ENCODE results near the gene CTU2. TPM values are rescaled to one million over a fixed set of nuclear protein-coding genes. Genes with fewer than 3 reads are reported as not detected.

The CTU2 gene
- total and polyA plus RNA-seq, 9 of the 15 experiments (the other 6 are each of a cell fraction or from before 2014, with no cell fraction given) = 1.3 to 105 (median 23.2) TPM

DNA sequence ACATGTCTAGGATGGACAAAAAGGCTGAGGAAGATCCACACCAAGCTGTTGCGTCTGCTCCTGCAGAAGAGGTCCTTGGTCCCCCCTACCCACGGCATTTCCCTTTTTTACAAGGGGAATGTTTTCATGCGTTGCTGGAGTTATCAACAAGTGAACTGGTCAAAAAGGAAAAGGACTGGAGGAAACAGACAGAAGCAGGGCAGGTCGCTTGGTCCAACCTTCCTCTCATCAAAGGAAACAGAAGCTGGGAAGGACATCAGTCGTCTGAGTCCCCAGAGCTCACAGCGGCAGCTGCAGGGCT lies 52.6 kb downstream of the CTU2 start:
- ChIA-PET CTCF (ENCODE audit: low intra/inter-chr PET ratio) (no interaction called here), POLR2A (interaction anchor here (0.6 to 8.9 kb wide), 7 partner anchors 12 to 81 kb away, joined by 3 to 102 read pairs (median 4); no protein-coding TSS in a partner anchor)
- no peak overlapping the region for H2AFZ ChIP-seq (ENCODE audit: low read depth, low read length)
- no peaks in the 10 kb centered on the region for H3K9me3 ChIP-seq (replicated peaks; ENCODE audit: control insufficient read depth, insufficient read depth, low read depth, low read length)
- H4K20me1 ChIP-seq (replicated peaks; ENCODE audit: control insufficient read depth, insufficient read depth, low read length) = peaks cover 88% of the 10 kb centered on the region
- peaks cover 96% of the 10 kb centered on the region for H3K79me2 ChIP-seq (ENCODE audit: control insufficient read depth, insufficient read depth, low read length)
- no TSS peak for BruUV-seq (replicated peaks)
- peak; percentile 60 for FAIRE-seq
- no peaks in the 10 kb centered on the region for H3K27me3 ChIP-seq (ENCODE audit: control insufficient read depth in 2 of 2, insufficient read depth in 2 of 2, low read length in 2 of 2)
- in situ Hi-C loops (cut with MboI) (no loop called here), intact Hi-C loops (cut with micrococcal nuclease) (no loop called here)
- no peak overlapping the region for H3K4me3 ChIP-seq
- DNase-seq (ENCODE audit: extremely low read depth in 1 of 4, low spot score in 3 of 4) = no peak
- no peak overlapping the region for H3K4me2 ChIP-seq (ENCODE audit: insufficient read depth, low read length)
- H3K27ac ChIP-seq (ENCODE audit: extremely low read depth, low read depth, low read length) = peak overlapping the region; percentile 32; the same call in 1 of the 3 replicates
- H3K9ac ChIP-seq (ENCODE audit: insufficient read depth in 1 of 2, low read depth in 2 of 2, low read length in 2 of 2) = peak overlapping the region; percentile 4 to 18; a peak in 2 of 4 replicates
- no peak for TF ChIP-seq ZSCAN29 (IDR thresholded peaks at IDR 0.05)
- TF ChIP-seq FOXJ2 (tag; IDR thresholded peaks at IDR 0.05) = peak; percentile 1; the same call in 1 of the 2 replicates
- peaks cover 95% of the 10 kb centered on the region for H3K36me3 ChIP-seq (ENCODE audit: control insufficient read depth, insufficient read depth, low read length)
- WGBS (ENCODE audit: insufficient coverage, low coverage, missing lambda C conversion rate) = 79% methylated on average over 6 of the region's 6 CpGs
- H3K9me1 ChIP-seq (ENCODE audit: control insufficient read depth, insufficient read depth, low read length) = peaks cover 39% of the 10 kb centered on the region
- ATAC-seq = no peak
- H3K4me1 ChIP-seq (replicated peaks in 1 of 2; ENCODE audit: control insufficient read depth in 2 of 2, insufficient read depth in 2 of 2, low read length in 2 of 2) = peaks cover 24 to 93% of the 10 kb centered on the region in 2 experiments

DNA sequence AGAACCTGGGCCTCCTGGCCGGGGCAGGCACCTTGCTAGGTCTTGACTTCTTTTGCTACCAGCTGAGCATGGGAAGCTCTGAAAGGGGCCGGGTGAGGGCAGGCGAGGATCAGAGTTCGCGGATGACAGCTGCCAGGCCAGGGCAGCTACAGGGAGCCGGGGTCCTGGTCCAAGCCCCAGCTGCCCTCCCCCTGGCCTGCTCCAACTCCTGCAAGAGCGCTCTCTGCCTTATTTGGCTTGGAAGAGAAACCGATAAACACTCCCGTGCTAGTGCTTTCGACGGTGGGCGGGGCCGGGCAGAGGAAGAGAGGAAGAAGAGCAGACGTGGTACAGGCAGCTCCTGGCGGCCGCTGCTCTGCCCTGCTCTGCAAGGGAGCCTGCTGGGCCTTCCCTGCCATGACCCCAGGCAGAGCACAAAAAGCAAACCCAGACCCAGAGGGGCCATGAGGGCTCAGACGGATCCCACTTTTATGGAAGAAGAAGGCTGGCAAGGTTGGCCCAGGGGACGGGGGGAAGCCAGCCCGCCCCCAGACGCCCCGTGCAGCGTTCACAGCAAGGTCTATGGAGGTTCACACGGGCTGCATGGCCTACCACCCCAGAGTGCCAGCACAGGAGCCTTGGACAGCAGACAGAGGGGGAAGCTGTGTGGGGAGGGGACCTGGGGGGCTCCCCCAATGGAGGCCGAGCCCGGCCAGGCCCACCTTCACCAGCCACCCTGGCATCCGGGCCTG lies 53.1 kb downstream of the CTU2 start:
- H3K9me1 ChIP-seq (ENCODE audit: control insufficient read depth, insufficient read depth, low read length) = peaks cover 39% of the 10 kb centered on the region
- in situ Hi-C loops (cut with MboI) = no loop called here
- H3K9ac ChIP-seq (ENCODE audit: insufficient read depth in 1 of 2, low read depth in 2 of 2, low read length in 2 of 2) = peak overlapping the region; percentile 4 to 18; a peak in 2 of 4 replicates
- ChIA-PET CTCF (ENCODE audit: low intra/inter-chr PET ratio) (no interaction called here), POLR2A (interaction anchor here (0.6 to 8.9 kb wide), 10 partner anchors 12 to 804 kb away, joined by 3 to 102 read pairs (median 4); no protein-coding TSS in a partner anchor)
- peaks cover 94% of the 10 kb centered on the region for H3K36me3 ChIP-seq (ENCODE audit: control insufficient read depth, insufficient read depth, low read length)
- H4K20me1 ChIP-seq (replicated peaks; ENCODE audit: control insufficient read depth, insufficient read depth, low read length) = peaks cover 87% of the 10 kb centered on the region
- no peak overlapping the region for H2AFZ ChIP-seq (ENCODE audit: low read depth, low read length)
- H3K27me3 ChIP-seq (ENCODE audit: control insufficient read depth in 2 of 2, insufficient read depth in 2 of 2, low read length in 2 of 2) = no peaks in the 10 kb centered on the region
- peak in 1 of 4 experiments; percentile 32 for DNase-seq (ENCODE audit: extremely low read depth in 1 of 4, low spot score in 3 of 4)
- no peaks in the 10 kb centered on the region for H3K9me3 ChIP-seq (replicated peaks; ENCODE audit: control insufficient read depth, insufficient read depth, low read depth, low read length)
- no peak overlapping the region for H3K4me3 ChIP-seq
- H3K79me2 ChIP-seq (ENCODE audit: control insufficient read depth, insufficient read depth, low read length) = peaks cover 96% of the 10 kb centered on the region
- no TSS peak for BruUV-seq (replicated peaks)
- H3K27ac ChIP-seq (ENCODE audit: extremely low read depth, low read depth, low read length) = peak overlapping the region; percentile 32; the same call in 1 of the 3 replicates
- FAIRE-seq = no peak
- WGBS (ENCODE audit: insufficient coverage, low coverage, missing lambda C conversion rate) = 78% methylated on average over 15 of the region's 26 CpGs
- intact Hi-C loops (cut with micrococcal nuclease) = no loop called here
- no peak overlapping the region; the same call in 1 of the 2 replicates for H3K4me2 ChIP-seq (ENCODE audit: insufficient read depth, low read length)
- peaks cover 24 to 93% of the 10 kb centered on the region in 2 experiments for H3K4me1 ChIP-seq (replicated peaks in 1 of 2; ENCODE audit: control insufficient read depth in 2 of 2, insufficient read depth in 2 of 2, low read length in 2 of 2)
- ATAC-seq = peak; percentile 34
- peak; percentile 77 to 93; a peak in 3 of 4 replicates for TF ChIP-seq SRF (CRISPR knock-in tag; IDR thresholded peaks at IDR 0.05)
- TF ChIP-seq POLR2G (IDR thresholded peaks at IDR 0.05; ENCODE audit: low read depth, low read length) = peak; percentile 67
- TF ChIP-seq POLR2AphosphoS5 (IDR thresholded peaks at IDR 0.05; ENCODE audit: control insufficient read depth, insufficient read depth, low read depth, low read length) = peak; percentile 9; the same call in 1 of the 2 replicates
- TF ChIP-seq ZFP30 (CRISPR knock-in tag; IDR thresholded peaks at IDR 0.05; ENCODE audit: borderline replicate concordance) = no peak
- no peak for TF ChIP-seq FOXK2 (conservative IDR thresholded peaks at IDR 0.05 in 1 of 2, IDR thresholded peaks at IDR 0.05 in 1 of 2; ENCODE audit: low read depth in 2 of 2)
- TF ChIP-seq, protein P1, sequence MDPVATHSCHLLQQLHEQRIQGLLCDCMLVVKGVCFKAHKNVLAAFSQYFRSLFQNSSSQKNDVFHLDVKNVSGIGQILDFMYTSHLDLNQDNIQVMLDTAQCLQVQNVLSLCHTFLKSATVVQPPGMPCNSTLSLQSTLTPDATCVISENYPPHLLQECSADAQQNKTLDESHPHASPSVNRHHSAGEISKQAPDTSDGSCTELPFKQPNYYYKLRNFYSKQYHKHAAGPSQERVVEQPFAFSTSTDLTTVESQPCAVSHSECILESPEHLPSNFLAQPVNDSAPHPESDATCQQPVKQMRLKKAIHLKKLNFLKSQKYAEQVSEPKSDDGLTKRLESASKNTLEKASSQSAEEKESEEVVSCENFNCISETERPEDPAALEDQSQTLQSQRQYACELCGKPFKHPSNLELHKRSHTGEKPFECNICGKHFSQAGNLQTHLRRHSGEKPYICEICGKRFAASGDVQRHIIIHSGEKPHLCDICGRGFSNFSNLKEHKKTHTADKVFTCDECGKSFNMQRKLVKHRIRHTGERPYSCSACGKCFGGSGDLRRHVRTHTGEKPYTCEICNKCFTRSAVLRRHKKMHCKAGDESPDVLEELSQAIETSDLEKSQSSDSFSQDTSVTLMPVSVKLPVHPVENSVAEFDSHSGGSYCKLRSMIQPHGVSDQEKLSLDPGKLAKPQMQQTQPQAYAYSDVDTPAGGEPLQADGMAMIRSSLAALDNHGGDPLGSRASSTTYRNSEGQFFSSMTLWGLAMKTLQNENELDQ (CRISPR knock-in tag; IDR thresholded peaks at IDR 0.05; ENCODE audit: borderline replicate concordance) = no peak
- no peak for TF ChIP-seq DACH1 (IDR thresholded peaks at IDR 0.05; ENCODE audit: partially characterized antibody)
- TF ChIP-seq HDGF (IDR thresholded peaks at IDR 0.05) = no peak
- TF ChIP-seq, protein P2, sequence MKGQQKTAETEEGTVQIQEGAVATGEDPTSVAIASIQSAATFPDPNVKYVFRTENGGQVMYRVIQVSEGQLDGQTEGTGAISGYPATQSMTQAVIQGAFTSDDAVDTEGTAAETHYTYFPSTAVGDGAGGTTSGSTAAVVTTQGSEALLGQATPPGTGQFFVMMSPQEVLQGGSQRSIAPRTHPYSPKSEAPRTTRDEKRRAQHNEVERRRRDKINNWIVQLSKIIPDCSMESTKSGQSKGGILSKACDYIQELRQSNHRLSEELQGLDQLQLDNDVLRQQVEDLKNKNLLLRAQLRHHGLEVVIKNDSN (CRISPR knock-in tag; IDR thresholded peaks at IDR 0.05) = no peak
- no peak for TF ChIP-seq SIRT6 (IDR thresholded peaks at IDR 0.05; ENCODE audit: low read depth, low read length)
